HepG2 (cell line): ENCODE measurements around the gene NISCH. TPM values are rescaled to one million over a fixed set of nuclear protein-coding genes. Genes with fewer than 3 reads are reported as not detected.

Experiments
- CAMTA2 ChIP-seq: sonication (generic); formaldehyde crosslinking; IDR thresholded peaks from 2 replicates; pipeline ENCODE4 v1.4.0; 2020; ENCODE audit warnings: mild to moderate bottlenecking, missing genetic modification reagents, borderline replicate concordance
- CTCF ChIP-seq: sonication (generic); formaldehyde crosslinking; IDR thresholded peaks from 2 replicates; pipeline ENCODE4 v1.5.0; 2020; ENCODE audit warnings: mild to moderate bottlenecking, missing genetic modification reagents, moderate library complexity
- FOXP4 ChIP-seq: sonication (generic); formaldehyde crosslinking; IDR thresholded peaks from 2 replicates; pipeline ENCODE4 v1.4.0; 2020; ENCODE audit warnings: missing genetic modification reagents
- RBM22 ChIP-seq: fragments of 200-400 bp; formaldehyde crosslinking; optimal IDR thresholded peaks from 2 replicates; pipeline ENCODE3; 2017; ENCODE audit warnings: mild to moderate bottlenecking, low read length, moderate library complexity
- SP4 ChIP-seq: sonication (generic); formaldehyde crosslinking; IDR thresholded peaks from 2 replicates; pipeline ENCODE4 v1.8.1; 2023; ENCODE audit warnings: mild to moderate bottlenecking, missing genetic modification reagents
- ZBTB33 ChIP-seq: sonication (generic); formaldehyde crosslinking; IDR thresholded peaks from 2 replicates; pipeline ENCODE4 v1.4.0; 2020; ENCODE audit warnings: missing genetic modification reagents
- ZBTB46 ChIP-seq: sonication (generic); formaldehyde crosslinking; IDR thresholded peaks from 2 replicates; pipeline ENCODE4 v1.4.0; 2020; ENCODE audit warnings: mild to moderate bottlenecking, missing genetic modification reagents, borderline replicate concordance
- ZHX2 ChIP-seq, 2 experiments: sonication (generic) in 1 of 2; formaldehyde crosslinking in 1 of 2; IDR thresholded peaks; 2 replicates each; pipeline versions ENCODE4 v1.6.1 to v1.9.0; 2014 to 2022; ENCODE audit warnings: antibody characterized with exemption in 1 of 2, borderline replicate concordance in 1 of 2, inconsistent platforms in 1 of 2, low read depth in 1 of 2, missing genetic modification reagents in 1 of 2
- ZNF674 ChIP-seq: sonication (generic); formaldehyde crosslinking; IDR thresholded peaks from 2 replicates; pipeline ENCODE4 v1.5.0; 2020; ENCODE audit warnings: low read depth, mild to moderate bottlenecking, missing genetic modification reagents
- ZNF788 ChIP-seq: sonication (generic); formaldehyde crosslinking; IDR thresholded peaks from 2 replicates; pipeline ENCODE4 v1.5.0; 2020; ENCODE audit warnings: mild to moderate bottlenecking, missing genetic modification reagents, borderline replicate concordance
- polyA plus RNA-seq, 8 experiments: library from polyadenylated mRNA; depleted of rRNA in 3 of 8; stranded (reverse) in 7 of 8; unstranded in 1 of 8; fragments of >200 nt; fragmentation: Illumina TruSeq in 4 of 8; extraction: Trizol in 4 of 8; gene quantifications; 2 replicates each; pipeline versions ENCODE4 v1.2.1 to v1.2.3, GENCODE V29; 2011 to 2016; ENCODE audit warnings: low read depth in 4 of 8, missing spikeins in 1 of 8, mixed read lengths in 1 of 8; ENCODE audit not compliant: insufficient read depth in 1 of 8
- total RNA-seq, 5 experiments: library from RNA; depleted of rRNA; stranded (reverse); fragments of >200 nt; fragmentation: Illumina TruSeq; extraction: Trizol; gene quantifications; 2 replicates each; pipeline ENCODE4 v1.2.3, GENCODE V29; 2016; ENCODE audit warnings: low read depth in 1 of 5

Gene NISCH
- total and polyA plus RNA-seq, 2 of the 13 experiments (the other 11 are each of a cell fraction or from before 2014, with no cell fraction given): 27.0 to 47.6 TPM

GRCh38 chr3:52481819-52482521 lies 26.6 kb downstream of the NISCH start (continued):
- TF ChIP-seq RBM22 (peak; percentile 22), SP4 (CRISPR knock-in tag) (no peak), ZNF674 (no peak), CTCF (CRISPR knock-in tag) (peak; percentile 62), ZBTB33 (CRISPR knock-in tag) (peak; percentile 90), CAMTA2 (CRISPR knock-in tag) (no peak), FOXP4 (CRISPR knock-in tag) (no peak), ZHX2 (IDR thresholded peaks at IDR 0.05; ENCODE audit: low read depth) (no peak), ZHX2 (CRISPR knock-in tag; IDR thresholded peaks at IDR 0.05; ENCODE audit: borderline replicate concordance) (no peak), ZNF788 (no peak), ZBTB46 (CRISPR knock-in tag) (no peak)
